Ishikawa (cell line): ENCODE data around the gene PCK1.

Experiments
- CEBPB ChIP-seq: IDR thresholded peaks from 2 replicates; pipeline ENCODE4 v1.6.1; 2012
- CREB1 ChIP-seq: IDR thresholded peaks from 2 replicates; pipeline ENCODE4 v1.6.1; 2012; ENCODE audit warnings: low read depth
- EGR1 ChIP-seq: IDR thresholded peaks from 2 replicates; pipeline ENCODE4 v1.6.1; 2012
- EP300 ChIP-seq: IDR thresholded peaks from 2 replicates; pipeline ENCODE4 v1.6.1; 2012; ENCODE audit warnings: borderline replicate concordance
- FOXM1 ChIP-seq: IDR thresholded peaks from 2 replicates; pipeline ENCODE4 v1.6.1; 2012; ENCODE audit warnings: low read depth, borderline replicate concordance
- NFIC ChIP-seq: IDR thresholded peaks from 2 replicates; pipeline ENCODE4 v1.6.1; 2012
- RAD21 ChIP-seq: IDR thresholded peaks from 2 replicates; pipeline ENCODE4 v1.6.1; 2012; ENCODE audit warnings: low read depth
- TAF1 ChIP-seq: IDR thresholded peaks from 2 replicates; pipeline ENCODE4 v1.6.1; 2012; ENCODE audit warnings: low read depth, mild to moderate bottlenecking
- TCF12 ChIP-seq: IDR thresholded peaks from 2 replicates; pipeline ENCODE4 v1.6.1; 2012; ENCODE audit warnings: low read depth
- TEAD4 ChIP-seq: IDR thresholded peaks from 2 replicates; pipeline ENCODE4 v1.6.1; 2012
- YY1 ChIP-seq: IDR thresholded peaks from 2 replicates; pipeline ENCODE4 v1.6.1; 2012; ENCODE audit warnings: low read depth
- ZBTB7A ChIP-seq: IDR thresholded peaks from 2 replicates; pipeline ENCODE4 v1.6.1; 2012; ENCODE audit warnings: low read depth
- TF ChIP-seq, protein P1 (sequence below): IDR thresholded peaks from 2 replicates; pipeline ENCODE4 v1.6.1; 2012
- TF ChIP-seq, protein P2 (sequence below): IDR thresholded peaks from 2 replicates; pipeline ENCODE4 v1.6.1; 2012; ENCODE audit warnings: low read depth, mild to moderate bottlenecking
- TF ChIP-seq, protein P3 (sequence below): IDR thresholded peaks from 2 replicates; pipeline ENCODE4 v1.6.1; 2012

Gene PCK1

DNA sequence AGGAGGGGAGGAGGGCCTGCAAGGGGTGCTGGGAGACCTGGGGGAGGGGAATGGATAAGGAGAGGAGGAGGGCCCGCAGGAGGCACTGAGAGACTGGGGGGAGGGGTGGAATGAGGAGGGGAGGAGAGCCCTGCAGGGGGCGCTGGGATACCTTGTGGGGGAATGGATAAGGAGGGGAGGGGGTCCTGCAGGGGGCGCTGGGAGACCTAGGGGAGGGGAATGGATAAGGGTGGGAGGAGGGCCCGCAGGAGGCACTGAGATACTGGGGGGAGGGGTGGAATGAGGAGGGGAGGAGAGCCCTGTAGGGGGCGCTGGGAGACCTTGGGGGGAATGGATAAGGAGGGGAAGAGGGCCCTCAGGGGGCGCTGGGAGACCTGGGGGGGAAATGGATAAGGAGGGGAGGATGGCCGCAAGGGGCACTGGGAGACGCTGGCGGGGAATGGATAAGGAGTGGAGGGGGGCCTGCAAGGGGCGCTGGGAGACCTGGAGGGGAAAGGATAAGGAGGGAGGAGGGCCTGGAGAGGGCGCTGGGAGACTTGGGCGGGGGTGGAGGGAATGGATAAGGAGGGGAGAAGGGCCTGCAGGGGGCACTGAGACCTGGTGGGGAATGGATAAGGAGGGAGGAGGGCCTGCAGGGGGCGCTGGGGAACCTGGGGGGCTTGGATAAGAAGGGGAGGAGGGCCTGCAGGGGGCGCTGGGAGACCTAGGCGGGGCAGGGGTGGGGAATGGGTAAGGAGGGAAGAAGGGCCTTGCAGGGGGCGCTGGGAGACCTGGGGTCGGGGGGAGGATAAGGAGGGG is 34.6 kb upstream of the PCK1 start:
- TF ChIP-seq, protein P1, sequence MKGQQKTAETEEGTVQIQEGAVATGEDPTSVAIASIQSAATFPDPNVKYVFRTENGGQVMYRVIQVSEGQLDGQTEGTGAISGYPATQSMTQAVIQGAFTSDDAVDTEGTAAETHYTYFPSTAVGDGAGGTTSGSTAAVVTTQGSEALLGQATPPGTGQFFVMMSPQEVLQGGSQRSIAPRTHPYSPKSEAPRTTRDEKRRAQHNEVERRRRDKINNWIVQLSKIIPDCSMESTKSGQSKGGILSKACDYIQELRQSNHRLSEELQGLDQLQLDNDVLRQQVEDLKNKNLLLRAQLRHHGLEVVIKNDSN: no peak
- no peak for TF ChIP-seq FOXM1
- no peak for TF ChIP-seq CEBPB
- TF ChIP-seq TAF1: no peak
- no peak for TF ChIP-seq ZBTB7A
- no peak for TF ChIP-seq TCF12
- TF ChIP-seq RAD21: no peak
- no peak for TF ChIP-seq NFIC
- no peak for TF ChIP-seq EGR1
- TF ChIP-seq TEAD4: no peak

DNA sequence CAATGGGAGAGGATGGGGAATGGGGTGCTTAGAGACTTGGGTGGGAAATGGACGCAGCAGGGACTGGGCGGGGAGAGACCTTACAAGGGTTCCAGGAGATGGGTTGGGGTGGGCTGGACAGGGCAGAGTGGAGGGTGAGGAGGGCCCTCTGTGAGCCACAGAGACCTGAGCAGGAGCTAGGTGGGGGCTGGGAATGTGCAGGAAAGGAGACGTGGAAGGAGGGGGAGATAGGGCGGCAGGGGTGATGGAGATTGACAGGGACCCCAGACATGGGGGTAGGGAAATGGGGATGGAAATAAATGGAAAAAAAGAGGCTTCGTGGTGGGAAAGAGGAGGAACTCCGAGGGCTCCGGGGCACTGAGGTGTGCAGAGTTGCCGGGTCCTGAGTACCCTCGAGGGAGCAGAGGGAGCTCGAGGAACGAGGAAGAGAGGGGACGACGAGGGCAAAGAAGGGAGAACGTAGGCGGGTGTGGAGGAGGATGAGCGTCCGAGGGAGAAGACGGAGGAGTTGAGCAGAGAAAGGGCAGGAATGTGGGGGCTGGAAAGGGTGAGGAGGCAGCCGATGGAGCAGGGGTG is 33.9 kb upstream of the PCK1 start:
- TF ChIP-seq TCF12 (no peak), TEAD4 (no peak), YY1 (no peak), ZBTB7A (no peak), EGR1 (no peak), EP300 (no peak), CEBPB (no peak), FOXM1 (no peak), CREB1 (no peak), TAF1 (no peak), RAD21 (no peak), NFIC (no peak)
- TF ChIP-seq, protein P2, sequence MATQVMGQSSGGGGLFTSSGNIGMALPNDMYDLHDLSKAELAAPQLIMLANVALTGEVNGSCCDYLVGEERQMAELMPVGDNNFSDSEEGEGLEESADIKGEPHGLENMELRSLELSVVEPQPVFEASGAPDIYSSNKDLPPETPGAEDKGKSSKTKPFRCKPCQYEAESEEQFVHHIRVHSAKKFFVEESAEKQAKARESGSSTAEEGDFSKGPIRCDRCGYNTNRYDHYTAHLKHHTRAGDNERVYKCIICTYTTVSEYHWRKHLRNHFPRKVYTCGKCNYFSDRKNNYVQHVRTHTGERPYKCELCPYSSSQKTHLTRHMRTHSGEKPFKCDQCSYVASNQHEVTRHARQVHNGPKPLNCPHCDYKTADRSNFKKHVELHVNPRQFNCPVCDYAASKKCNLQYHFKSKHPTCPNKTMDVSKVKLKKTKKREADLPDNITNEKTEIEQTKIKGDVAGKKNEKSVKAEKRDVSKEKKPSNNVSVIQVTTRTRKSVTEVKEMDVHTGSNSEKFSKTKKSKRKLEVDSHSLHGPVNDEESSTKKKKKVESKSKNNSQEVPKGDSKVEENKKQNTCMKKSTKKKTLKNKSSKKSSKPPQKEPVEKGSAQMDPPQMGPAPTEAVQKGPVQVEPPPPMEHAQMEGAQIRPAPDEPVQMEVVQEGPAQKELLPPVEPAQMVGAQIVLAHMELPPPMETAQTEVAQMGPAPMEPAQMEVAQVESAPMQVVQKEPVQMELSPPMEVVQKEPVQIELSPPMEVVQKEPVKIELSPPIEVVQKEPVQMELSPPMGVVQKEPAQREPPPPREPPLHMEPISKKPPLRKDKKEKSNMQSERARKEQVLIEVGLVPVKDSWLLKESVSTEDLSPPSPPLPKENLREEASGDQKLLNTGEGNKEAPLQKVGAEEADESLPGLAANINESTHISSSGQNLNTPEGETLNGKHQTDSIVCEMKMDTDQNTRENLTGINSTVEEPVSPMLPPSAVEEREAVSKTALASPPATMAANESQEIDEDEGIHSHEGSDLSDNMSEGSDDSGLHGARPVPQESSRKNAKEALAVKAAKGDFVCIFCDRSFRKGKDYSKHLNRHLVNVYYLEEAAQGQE: no peak
- TF ChIP-seq, protein P1: no peak
- TF ChIP-seq, protein P3, sequence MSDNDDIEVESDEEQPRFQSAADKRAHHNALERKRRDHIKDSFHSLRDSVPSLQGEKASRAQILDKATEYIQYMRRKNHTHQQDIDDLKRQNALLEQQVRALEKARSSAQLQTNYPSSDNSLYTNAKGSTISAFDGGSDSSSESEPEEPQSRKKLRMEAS: no peak

DNA sequence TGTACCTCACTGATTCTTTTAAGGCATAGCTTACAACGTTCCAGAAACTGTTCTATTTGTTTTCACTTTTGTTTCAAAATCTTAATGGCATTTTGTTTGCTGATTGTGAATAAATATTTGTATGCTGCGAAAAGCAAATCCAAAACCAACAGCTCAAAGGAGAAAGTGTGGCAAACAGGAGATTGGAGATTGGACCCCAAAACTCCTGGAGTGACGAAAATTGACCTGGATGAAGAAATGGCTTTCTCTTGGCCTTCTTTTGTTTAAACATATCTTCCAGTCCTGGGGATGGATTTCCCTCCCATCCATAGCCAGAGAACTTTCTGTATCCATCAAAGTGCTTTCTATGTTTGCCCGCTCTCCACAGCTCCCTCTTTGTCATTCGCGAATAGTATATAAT is 33.2 kb upstream of the PCK1 start:
- TF ChIP-seq RAD21 (no peak), CREB1 (no peak), ZBTB7A (no peak), EP300 (no peak), FOXM1 (no peak)
- TF ChIP-seq, protein P1: no peak
- TF ChIP-seq, protein P3: no peak

DNA sequence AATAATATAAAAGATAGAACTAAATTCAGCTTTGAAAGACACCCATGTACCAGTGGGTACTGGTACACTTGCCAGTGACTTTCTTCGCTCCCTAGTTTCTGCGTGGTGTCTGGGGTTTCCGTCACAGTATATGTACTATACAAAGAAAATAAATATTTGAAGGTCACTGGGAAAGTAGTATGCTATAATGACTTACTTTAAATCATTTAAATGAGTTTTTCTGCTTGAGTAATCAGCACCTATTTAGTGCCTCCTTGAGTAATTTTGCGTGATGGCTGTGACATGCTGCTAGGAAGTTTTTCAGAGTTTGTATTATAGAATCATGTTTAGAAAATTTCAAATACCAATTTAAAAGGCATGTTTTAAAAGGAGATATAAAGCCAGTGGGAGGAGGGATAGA is 32.8 kb upstream of the PCK1 start:
- TF ChIP-seq EP300: no peak
- TF ChIP-seq TEAD4: no peak
- TF ChIP-seq TCF12: no peak
- TF ChIP-seq CEBPB: no peak
- TF ChIP-seq, protein P1: no peak
- no peak for TF ChIP-seq RAD21
- TF ChIP-seq NFIC: no peak
- TF ChIP-seq FOXM1: no peak
- TF ChIP-seq ZBTB7A: no peak
- TF ChIP-seq, protein P3: no peak
- no peak for TF ChIP-seq EGR1

DNA sequence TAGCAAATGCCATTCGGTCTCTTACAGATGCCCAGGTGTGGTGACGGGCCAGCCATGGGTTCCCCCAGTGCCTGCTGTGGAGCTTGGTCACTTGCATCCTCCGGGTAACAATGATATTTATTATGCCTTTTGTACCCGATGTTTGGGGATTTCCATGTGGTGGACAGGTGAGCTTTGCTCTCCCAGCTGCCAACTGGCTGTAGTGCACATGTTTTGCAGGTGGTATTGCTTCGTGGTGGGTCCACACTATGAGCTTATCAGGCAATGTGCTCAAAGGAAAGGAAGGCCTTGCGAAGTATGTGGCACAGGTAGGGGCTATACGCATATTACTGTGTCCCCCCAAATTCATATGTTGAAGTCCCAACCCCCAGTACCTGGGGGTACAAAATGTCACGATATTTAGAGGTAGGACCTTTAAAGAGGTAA is 31.7 kb upstream of the PCK1 start:
- no peak for TF ChIP-seq EGR1
- no peak for TF ChIP-seq ZBTB7A
- TF ChIP-seq CEBPB: no peak
- TF ChIP-seq TCF12: no peak
- TF ChIP-seq FOXM1: no peak
- no peak for TF ChIP-seq TAF1
- TF ChIP-seq, protein P2: no peak
- TF ChIP-seq, protein P1: no peak
- TF ChIP-seq, protein P3: no peak
- TF ChIP-seq NFIC: no peak
- TF ChIP-seq YY1: no peak
- TF ChIP-seq CREB1: no peak
- no peak for TF ChIP-seq EP300
- no peak for TF ChIP-seq TEAD4
- no peak for TF ChIP-seq RAD21
